C4-2B (cell line): Measurements from ENCODE around the gene SH3RF2.

Experiments
- ZFX ChIP-seq: fragments of 450-650 bp; IDR thresholded peaks from 2 replicates; pipeline ENCODE4 v1.6.1; 2017
- TF ChIP-seq, protein P1 (sequence below): fragments of 450-650 bp; conservative IDR thresholded peaks from 2 replicates; pipeline ENCODE4 v1.5.1; 2017; ENCODE audit warnings: mild to moderate bottlenecking

GRCh38 chr5:145898171-145898570 lies 38.2 kb upstream of the SH3RF2 start:
- TF ChIP-seq, protein P1, sequence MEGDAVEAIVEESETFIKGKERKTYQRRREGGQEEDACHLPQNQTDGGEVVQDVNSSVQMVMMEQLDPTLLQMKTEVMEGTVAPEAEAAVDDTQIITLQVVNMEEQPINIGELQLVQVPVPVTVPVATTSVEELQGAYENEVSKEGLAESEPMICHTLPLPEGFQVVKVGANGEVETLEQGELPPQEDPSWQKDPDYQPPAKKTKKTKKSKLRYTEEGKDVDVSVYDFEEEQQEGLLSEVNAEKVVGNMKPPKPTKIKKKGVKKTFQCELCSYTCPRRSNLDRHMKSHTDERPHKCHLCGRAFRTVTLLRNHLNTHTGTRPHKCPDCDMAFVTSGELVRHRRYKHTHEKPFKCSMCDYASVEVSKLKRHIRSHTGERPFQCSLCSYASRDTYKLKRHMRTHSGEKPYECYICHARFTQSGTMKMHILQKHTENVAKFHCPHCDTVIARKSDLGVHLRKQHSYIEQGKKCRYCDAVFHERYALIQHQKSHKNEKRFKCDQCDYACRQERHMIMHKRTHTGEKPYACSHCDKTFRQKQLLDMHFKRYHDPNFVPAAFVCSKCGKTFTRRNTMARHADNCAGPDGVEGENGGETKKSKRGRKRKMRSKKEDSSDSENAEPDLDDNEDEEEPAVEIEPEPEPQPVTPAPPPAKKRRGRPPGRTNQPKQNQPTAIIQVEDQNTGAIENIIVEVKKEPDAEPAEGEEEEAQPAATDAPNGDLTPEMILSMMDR = no peak
- no peak for TF ChIP-seq ZFX
